Measurements from ENCODE around the gene TANGO6. TPM values are rescaled to one million over a fixed set of nuclear protein-coding genes. Genes with fewer than 3 reads are reported as not detected.

TANGO6 gene
- total and polyA plus RNA-seq, 9 donors = 4.7 to 27.8 (median 15.5) TPM

GRCh38 chr16:68995011-68995504 is 151.7 kb downstream of the TANGO6 start:
- H3K4me1 ChIP-seq (ENCODE audit: insufficient read depth) = no peaks in the 10 kb centered on the region
- intact Hi-C loops (cut with DNase I) = no loop called here
- TF ChIP-seq POLR2A (IDR thresholded peaks at IDR 0.05) (no peak), CTCF (IDR thresholded peaks at IDR 0.05) (no peak), EP300 (IDR thresholded peaks at IDR 0.05) (no peak)
- DNase-seq = no peak
- no peak overlapping the region for H3K4me3 ChIP-seq
- no peaks in the 10 kb centered on the region for H3K36me3 ChIP-seq
- H3K27me3 ChIP-seq = no peaks in the 10 kb centered on the region
- no peak overlapping the region for H3K27ac ChIP-seq
- H3K9me3 ChIP-seq = no peaks in the 10 kb centered on the region

GRCh38 chr16:68997564-68997963 is 154.2 kb downstream of the TANGO6 start:
- 93 to 100% (median 96%) methylated on average over 1 of the region's 1 CpG for WGBS, 3 donors
- no peaks in the 10 kb centered on the region for H3K4me1 ChIP-seq (ENCODE audit: insufficient read depth)
- H3K9me3 ChIP-seq = no peaks in the 10 kb centered on the region
- DNase-seq = no peak
- no peak for TF ChIP-seq CTCF (IDR thresholded peaks at IDR 0.05)
- TF ChIP-seq POLR2A (IDR thresholded peaks at IDR 0.05) = no peak
- TF ChIP-seq EP300 (IDR thresholded peaks at IDR 0.05) = no peak
- H3K36me3 ChIP-seq = no peaks in the 10 kb centered on the region
- H3K4me3 ChIP-seq = no peak overlapping the region
- no peaks in the 10 kb centered on the region for H3K27me3 ChIP-seq
- intact Hi-C loops (cut with DNase I) = no loop called here
- H3K27ac ChIP-seq = no peak overlapping the region

GRCh38 chr16:68999114-68999513 is 155.8 kb downstream of the TANGO6 start:
- Histone ChIP-seq H3K4me3 (no peak overlapping the region), H3K4me1 (ENCODE audit: insufficient read depth) (no peaks in the 10 kb centered on the region), H3K9me3 (no peaks in the 10 kb centered on the region), H3K36me3 (no peaks in the 10 kb centered on the region), H3K27ac (no peak overlapping the region), H3K27me3 (no peaks in the 10 kb centered on the region)
- no peak for DNase-seq
- 92 to 96% (median 95%) methylated on average over 1 of the region's 1 CpG for WGBS, 3 donors
- TF ChIP-seq EP300 (IDR thresholded peaks at IDR 0.05) = no peak
- TF ChIP-seq CTCF (IDR thresholded peaks at IDR 0.05) = no peak
- no peak for TF ChIP-seq POLR2A (IDR thresholded peaks at IDR 0.05)
- intact Hi-C loops (cut with DNase I) = no loop called here

- H3K27ac ChIP-seq = no peak overlapping the region
- TF ChIP-seq POLR2A (IDR thresholded peaks at IDR 0.05) (no peak), CTCF (IDR thresholded peaks at IDR 0.05) (no peak), EP300 (IDR thresholded peaks at IDR 0.05) (no peak)
- no peaks in the 10 kb centered on the region for H3K4me1 ChIP-seq (ENCODE audit: insufficient read depth)
- intact Hi-C loops (cut with DNase I) = no loop called here
- WGBS, 3 donors = 78 to 86% (median 80%) methylated on average over 1 of the region's 1 CpG
- no peak overlapping the region for H3K4me3 ChIP-seq
- no peaks in the 10 kb centered on the region for H3K27me3 ChIP-seq
- H3K9me3 ChIP-seq = no peaks in the 10 kb centered on the region
- H3K36me3 ChIP-seq = no peaks in the 10 kb centered on the region
- no peak for DNase-seq
Measured at GRCh38 chr16:69003500-69003899, 160.2 kb downstream of the TANGO6 start.

Data from ovary (tissue), 9 donors.